EL (cell line): ENCODE data around the gene PGBD5.
A peak's percentile ranks its signal among the peaks of the same experiment; 100 is the strongest.
"Not testable (repeated sequence)": the region's sequence is repeated elsewhere in the genome, so short reads cannot be mapped to it uniquely, and the experiment has no call there.

Source experiments
- DNase-seq: peaks from one replicate; pipeline ENCODE4 v3.0.0-alpha.2; 2016

The PGBD5 gene

DNA sequence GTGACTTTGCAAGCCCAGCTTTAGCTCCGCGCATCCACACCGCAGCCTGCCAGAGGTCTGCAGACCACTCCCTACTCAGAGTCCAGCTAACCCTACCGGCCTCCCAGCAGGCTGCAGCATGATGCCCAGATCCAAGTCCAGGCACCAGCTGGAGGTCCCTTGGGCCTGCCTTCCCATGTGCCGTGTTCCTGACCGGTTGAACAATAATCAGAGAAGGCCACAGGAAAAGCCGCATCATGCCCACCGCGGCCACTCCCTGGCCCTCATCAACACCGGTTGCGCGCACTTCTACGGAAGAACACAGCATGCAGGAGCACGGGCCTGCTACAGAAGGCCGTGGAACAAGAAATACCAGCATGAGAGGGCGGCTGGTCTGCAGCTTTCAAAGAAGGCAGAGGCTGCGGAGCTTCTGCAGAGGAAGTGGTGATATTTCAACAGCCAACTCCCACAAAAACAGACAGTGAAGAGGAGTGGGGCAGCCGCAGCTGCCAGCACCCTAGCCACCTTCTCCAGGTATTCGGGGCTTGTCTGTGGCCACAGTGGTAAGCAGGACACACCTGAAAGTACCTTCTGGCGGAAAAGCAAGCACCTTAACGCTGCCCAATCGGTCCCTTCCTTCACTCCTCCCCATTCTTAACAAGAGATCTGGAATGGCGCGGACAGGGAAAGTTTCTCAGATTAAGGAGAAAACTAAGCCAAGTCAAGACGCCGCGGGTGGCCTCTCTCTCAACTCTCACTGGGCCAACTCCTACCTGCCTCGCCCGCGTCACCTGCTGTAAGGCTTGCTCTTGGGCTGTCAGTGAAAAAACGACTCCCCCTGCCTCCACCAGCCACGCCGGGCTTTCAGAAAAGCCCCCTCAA lies 1.5 kb downstream of the PGBD5 start:
- no peak for DNase-seq

- DNase-seq: no peak
Measured at GRCh38 chr1:230423951-230424350, 2.2 kb downstream of the PGBD5 start.

DNA sequence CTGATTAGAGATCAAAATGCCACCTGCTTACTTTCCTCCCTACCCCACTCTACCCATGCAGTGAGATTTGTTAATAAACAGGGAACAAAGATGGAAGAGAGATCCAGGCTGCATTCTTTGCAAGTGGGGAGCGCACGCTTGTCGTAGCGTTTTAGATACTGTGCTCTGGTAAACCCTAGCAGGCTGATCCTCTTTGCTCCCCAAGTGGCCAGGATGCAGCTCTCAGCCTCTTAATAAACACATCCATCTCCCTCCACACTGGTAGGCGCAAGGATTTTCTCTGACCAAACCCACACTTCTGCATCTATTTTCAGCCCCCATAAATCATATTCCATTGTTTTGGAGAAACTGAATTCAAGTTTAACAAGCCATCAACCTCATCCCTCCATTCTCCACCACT lies 2.9 kb downstream of the PGBD5 start:
- no peak for DNase-seq

- no peak for DNase-seq
Measured at GRCh38 chr1:230422221-230422981, 3.7 kb downstream of the PGBD5 start.

- no peak for DNase-seq
Measured at GRCh38 chr1:230421481-230421880, 4.7 kb downstream of the PGBD5 start.

- not testable (repeated sequence) for DNase-seq
Measured at GRCh38 chr1:230420372-230420771, 5.8 kb downstream of the PGBD5 start.

DNA sequence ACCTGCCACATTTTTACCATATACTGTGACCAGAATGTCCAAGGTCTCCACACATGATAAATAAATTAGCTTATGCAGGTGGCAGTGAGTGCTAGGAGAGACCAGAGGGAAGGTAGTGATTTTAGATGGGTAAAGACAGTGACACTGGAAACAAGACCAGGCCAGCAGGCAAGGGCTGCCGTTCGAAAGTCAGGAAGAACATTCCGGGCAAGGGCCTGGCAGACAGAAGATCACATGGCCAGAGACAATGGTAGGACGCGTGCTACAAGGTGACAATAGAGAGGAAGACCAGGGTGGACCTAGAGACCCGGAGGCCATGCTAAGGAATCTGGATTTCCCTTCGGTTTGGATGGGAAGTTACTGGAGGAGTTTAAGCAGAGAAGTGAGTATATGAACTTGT lies 9.7 kb downstream of the PGBD5 start:
- DNase-seq: no peak

- DNase-seq: no peak
Measured at GRCh38 chr1:230415405-230416132, 10.6 kb downstream of the PGBD5 start.

- no peak for DNase-seq
Measured at GRCh38 chr1:230414694-230415093, 11.4 kb downstream of the PGBD5 start.

- no peak for DNase-seq
Measured at GRCh38 chr1:230414102-230414501, 12.0 kb downstream of the PGBD5 start.

GRCh38 chr1:230413061-230413460 lies 13.1 kb downstream of the PGBD5 start:
- DNase-seq: no peak

DNA sequence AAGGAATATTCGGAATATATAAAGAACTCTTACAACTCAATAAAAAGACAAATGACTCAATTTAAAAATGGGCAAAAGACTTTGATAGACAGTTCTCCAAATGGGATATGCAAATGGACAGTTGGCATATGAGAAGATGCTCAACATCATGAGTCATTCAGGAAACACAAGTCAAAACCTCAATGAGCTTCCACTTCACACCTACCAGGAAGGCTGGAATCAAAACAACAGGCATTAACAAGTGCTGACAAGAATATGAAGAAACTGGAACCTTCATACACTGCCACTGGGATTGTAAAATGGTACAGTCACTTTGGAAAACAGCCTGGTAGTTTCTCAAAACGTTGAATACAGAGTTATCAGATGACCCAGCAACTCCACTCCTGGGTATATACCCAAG lies 17.2 kb downstream of the PGBD5 start:
- no peak for DNase-seq

DNA sequence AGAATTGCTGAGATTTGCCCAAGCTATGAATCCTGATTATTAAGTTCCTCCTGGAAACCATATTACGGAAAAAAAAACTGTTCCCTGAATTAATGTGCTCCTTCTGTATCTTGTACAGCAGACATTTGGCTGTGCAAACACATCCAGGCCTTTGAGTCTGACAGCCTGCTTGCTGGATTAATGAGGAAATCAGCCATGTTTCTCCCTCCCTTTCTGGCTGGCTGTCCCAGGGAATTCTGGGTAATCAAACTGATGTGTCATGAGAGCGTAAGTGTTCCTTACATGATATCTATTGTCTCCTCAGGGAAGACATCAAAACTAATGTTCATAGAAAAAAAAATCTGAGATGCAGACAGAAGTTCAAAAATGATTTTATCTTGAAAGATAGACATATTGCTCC lies 18.8 kb downstream of the PGBD5 start:
- DNase-seq: no peak

DNA sequence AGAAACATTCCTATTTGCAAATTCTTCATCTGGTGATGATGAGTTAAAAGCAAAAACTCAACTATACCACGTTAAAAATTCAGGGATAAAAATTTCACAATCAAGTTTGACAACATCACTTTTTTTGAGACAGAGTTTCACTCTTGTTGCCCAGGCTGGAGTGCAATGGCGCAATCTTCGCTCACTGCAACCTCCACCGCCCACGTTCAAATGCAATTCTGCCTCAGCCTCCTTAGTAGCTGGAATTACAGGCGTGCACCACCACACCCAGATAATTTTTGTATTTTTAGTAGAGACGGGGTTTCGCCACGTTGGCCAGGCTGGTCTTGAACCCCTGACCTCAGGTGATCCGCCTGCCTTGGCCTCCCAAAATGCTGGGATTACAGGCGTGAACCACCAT lies 19.4 kb downstream of the PGBD5 start:
- DNase-seq: not testable (repeated sequence)

- DNase-seq: no peak
Measured at GRCh38 chr1:230403442-230403841, 22.7 kb downstream of the PGBD5 start.

DNA sequence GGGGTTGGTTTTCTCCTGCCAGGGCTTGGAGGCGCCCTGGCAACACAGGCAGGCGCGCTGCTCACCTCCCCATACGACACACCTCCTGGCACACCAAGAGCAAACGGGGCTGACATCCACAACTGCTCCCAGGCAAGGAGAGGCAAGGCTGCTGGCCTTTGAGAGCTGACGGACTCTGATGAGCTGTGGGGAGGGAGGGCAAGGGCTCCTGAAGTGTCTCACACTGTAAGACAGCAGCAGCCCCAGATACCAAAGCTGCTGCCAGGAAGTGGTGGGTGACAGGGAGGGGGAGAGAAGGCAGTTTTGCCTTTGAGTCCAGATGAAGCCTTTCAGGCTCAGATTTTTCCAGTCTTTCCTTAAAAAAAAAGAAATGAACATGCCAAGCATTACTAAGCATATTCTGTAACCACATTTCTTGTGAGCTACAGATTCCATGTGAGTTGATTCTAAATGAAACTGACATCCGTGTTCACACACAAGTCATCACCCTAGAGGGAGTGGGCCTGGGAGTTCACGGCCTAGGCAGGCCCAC lies 24.3 kb downstream of the PGBD5 start:
- DNase-seq: peak; percentile 45

- DNase-seq: no peak
Measured at GRCh38 chr1:230401101-230401500, 25.0 kb downstream of the PGBD5 start.

DNA sequence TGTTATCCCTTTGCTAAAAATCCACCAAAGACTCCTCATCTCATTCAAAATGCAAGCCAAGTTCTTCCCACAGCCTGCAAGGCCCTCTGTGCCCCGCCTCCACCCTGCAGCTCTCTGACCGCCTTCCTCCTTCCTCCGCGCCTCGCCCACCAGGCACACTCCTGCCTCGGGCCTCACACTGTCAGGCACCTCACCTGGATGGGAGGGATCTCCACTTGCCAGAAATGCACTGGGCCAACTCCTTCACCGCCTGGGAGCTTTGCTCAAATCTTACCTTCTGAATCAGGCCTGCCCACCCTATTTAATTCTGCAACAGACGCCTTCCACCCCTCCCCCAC lies 26.2 kb downstream of the PGBD5 start:
- no peak for DNase-seq

- DNase-seq: no peak
Measured at GRCh38 chr1:230399321-230400006, 26.7 kb downstream of the PGBD5 start.

- DNase-seq: no peak
Measured at GRCh38 chr1:230398856-230399255, 27.3 kb downstream of the PGBD5 start.

DNA sequence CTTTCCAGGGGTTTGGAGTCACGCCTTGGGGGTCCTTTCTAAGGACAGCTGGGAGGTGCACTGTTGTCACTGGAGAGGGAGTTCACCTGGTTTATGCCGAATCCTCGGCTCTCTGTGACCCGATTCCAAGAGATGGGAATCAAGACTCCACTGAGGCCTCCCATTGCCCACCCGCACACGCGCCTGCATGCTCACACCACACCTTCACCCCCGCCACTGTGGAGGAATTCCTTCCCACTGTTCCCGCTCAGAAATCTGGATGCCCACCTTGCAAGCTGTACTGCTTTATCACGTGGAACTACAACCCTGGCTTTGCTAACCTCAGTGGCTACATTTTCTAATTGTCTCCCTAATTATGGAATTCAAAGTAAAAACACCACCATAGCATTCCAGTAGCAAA lies 29.2 kb downstream of the PGBD5 start:
- no peak for DNase-seq

GRCh38 chr1:230395932-230396331 lies 30.2 kb downstream of the PGBD5 start:
- no peak for DNase-seq

- DNase-seq: no peak
Measured at GRCh38 chr1:230394741-230395140, 31.4 kb downstream of the PGBD5 start.
